Right lobe of liver (tissue), 4 donors: ENCODE data around the gene IST1.

ENCODE experiments used
- POLR2A ChIP-seq: fragments of 450-650 bp; IDR thresholded peaks from one replicate; pipeline ENCODE4 v1.6.1; 2017; ENCODE audit warnings: antibody characterized with exemption, mild to moderate bottlenecking
- TF ChIP-seq, protein P1 (sequence below), 4 donors: fragments of 200-600 bp in 3 of 4; fragments of 450-650 bp in 1 of 4; IDR thresholded peaks; one replicate each; pipeline versions ENCODE4 v1.5.1 to v1.8.0; 2016 to 2022; ENCODE audit warnings: antibody characterized with exemption in 4 of 4, mild to moderate bottlenecking in 2 of 4
- donor health status: DM: no; HTN: no; CAD: no.
- donor health status: DM: no; HTN: no; CAD: no.
- donor health status: DM: no; HTN: yes; CAD: no.

DNA sequence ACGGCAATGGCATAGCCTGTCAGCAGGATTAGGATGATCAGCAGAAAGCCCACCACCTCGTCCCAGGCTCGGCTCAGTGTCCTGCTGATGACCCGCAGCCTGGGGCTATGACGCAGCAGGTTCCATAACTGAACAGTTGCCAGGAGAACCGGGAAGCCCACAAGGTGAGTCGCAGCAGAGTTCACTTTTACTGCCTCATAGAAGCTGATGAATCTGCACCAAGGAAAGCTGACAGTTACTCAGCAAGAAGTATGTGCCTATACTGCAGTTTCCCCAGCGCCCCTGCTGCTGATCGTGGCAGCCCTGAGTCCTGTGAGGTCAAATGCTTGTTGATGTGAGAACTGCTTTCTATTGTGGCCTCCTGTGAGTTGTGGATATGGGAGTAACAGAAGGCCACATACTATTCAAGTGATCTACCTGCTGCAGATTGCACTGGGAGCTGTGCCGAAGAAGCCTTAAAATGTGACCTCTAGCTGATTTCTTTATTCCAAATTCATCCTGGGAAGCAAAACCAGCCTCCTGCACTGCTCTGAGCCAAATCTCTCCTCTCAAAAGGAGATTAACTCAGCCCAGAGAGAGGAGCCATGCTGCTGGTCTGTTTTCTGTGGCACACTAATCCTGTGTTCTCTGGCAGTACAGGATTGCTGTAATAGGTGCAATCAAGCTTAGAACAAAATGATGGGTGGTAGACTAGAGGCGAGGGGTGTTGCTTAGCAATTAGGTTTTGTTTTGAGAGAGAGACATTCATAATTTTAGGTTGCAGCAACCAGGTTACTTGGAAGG, 38.8 kb downstream of the IST1 start:
- no peak for TF ChIP-seq POLR2A
- TF ChIP-seq, protein P1, sequence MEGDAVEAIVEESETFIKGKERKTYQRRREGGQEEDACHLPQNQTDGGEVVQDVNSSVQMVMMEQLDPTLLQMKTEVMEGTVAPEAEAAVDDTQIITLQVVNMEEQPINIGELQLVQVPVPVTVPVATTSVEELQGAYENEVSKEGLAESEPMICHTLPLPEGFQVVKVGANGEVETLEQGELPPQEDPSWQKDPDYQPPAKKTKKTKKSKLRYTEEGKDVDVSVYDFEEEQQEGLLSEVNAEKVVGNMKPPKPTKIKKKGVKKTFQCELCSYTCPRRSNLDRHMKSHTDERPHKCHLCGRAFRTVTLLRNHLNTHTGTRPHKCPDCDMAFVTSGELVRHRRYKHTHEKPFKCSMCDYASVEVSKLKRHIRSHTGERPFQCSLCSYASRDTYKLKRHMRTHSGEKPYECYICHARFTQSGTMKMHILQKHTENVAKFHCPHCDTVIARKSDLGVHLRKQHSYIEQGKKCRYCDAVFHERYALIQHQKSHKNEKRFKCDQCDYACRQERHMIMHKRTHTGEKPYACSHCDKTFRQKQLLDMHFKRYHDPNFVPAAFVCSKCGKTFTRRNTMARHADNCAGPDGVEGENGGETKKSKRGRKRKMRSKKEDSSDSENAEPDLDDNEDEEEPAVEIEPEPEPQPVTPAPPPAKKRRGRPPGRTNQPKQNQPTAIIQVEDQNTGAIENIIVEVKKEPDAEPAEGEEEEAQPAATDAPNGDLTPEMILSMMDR (IDR thresholded peaks at IDR 0.05): no peak
